ENCODE data around the gene CBR4.

Gene CBR4

GRCh38 chr4:169032883-169033645 lies 23.0 kb upstream of the CBR4 start:
- no peak for DNase-seq

- DNase-seq = no peak
These were observed 22.1 kb upstream of the CBR4 start for GRCh38 chr4:169032194-169032593.

GRCh38 chr4:169031392-169031791 lies 21.3 kb upstream of the CBR4 start:
- DNase-seq = no peak

- DNase-seq = no peak
These were observed 20.5 kb upstream of the CBR4 start for GRCh38 chr4:169030562-169030982.

- no peak for DNase-seq
These were observed 19.9 kb upstream of the CBR4 start for GRCh38 chr4:169029947-169030346.

GRCh38 chr4:169027663-169028062 lies 17.6 kb upstream of the CBR4 start:
- no peak for DNase-seq

GRCh38 chr4:169025184-169025583 lies 15.1 kb upstream of the CBR4 start:
- no peak for DNase-seq

GRCh38 chr4:169024762-169025161 lies 14.7 kb upstream of the CBR4 start:
- DNase-seq = no peak

GRCh38 chr4:169018406-169018805 lies 8.4 kb upstream of the CBR4 start:
- DNase-seq = no peak

- DNase-seq = no peak
These were observed 7.9 kb upstream of the CBR4 start for GRCh38 chr4:169017971-169018370.

- no peak for DNase-seq
These were observed 5.2 kb upstream of the CBR4 start for GRCh38 chr4:169015186-169015623.

GRCh38 chr4:169014586-169014985 lies 4.5 kb upstream of the CBR4 start:
- no peak for DNase-seq

GRCh38 chr4:169013396-169013795 lies 3.3 kb upstream of the CBR4 start:
- DNase-seq = no peak

GRCh38 chr4:169012049-169012448 lies 2.0 kb upstream of the CBR4 start:
- no peak for DNase-seq

GRCh38 chr4:169009286-169010124 lies 550 bp downstream of the CBR4 start:
- peak; percentile 40 to 54 for DNase-seq

GRCh38 chr4:169005453-169006099 lies 4.5 kb downstream of the CBR4 start:
- DNase-seq = no peak

- DNase-seq = no peak
These were observed 9.7 kb downstream of the CBR4 start for GRCh38 chr4:169000315-169000714.

- DNase-seq = no peak
These were observed 10.2 kb downstream of the CBR4 start for GRCh38 chr4:168999809-169000208.

- no peak for DNase-seq
These were observed 11.5 kb downstream of the CBR4 start for GRCh38 chr4:168998596-168998995.

GRCh38 chr4:168995537-168996295 lies 14.3 kb downstream of the CBR4 start:
- DNase-seq = no peak

GRCh38 chr4:168994958-168995357 lies 15.1 kb downstream of the CBR4 start:
- no peak for DNase-seq

GRCh38 chr4:168993714-168994510 lies 16.1 kb downstream of the CBR4 start:
- DNase-seq = no peak
